AG04449 (cell line): ENCODE results near the gene WDR38.

ENCODE experiments used
- CTCF ChIA-PET: fragments of 350-600 bp; formaldehyde crosslinking; extraction: SDS; loops from one replicate; lab custom pipeline; 2021; ENCODE audit warnings: antibody characterized with exemption; lab: Yijun Ruan, JAX
- POLR2A ChIA-PET: fragments of 400-600, 350-600 bp; formaldehyde crosslinking; extraction: SDS; loops from one replicate; lab custom pipeline; 2020; ENCODE audit warnings: antibody characterized with exemption, inconsistent platforms; lab: Yijun Ruan, JAX
- DNase-seq: peaks from one replicate; pipeline ENCODE4 v3.0.0-alpha.2; 2010; ENCODE audit warnings: low read depth, low spot score
- H3K4me3 ChIP-seq: 2 replicates; pipeline ENCODE4 v1.5.1; 2011; ENCODE audit warnings: low read depth, mild to moderate bottlenecking, control low read depth, low read length
- TF ChIP-seq, protein P1 (sequence below): IDR thresholded peaks from one replicate; pipeline ENCODE4 v1.5.1; 2011; ENCODE audit warnings: mild to moderate bottlenecking, moderate library complexity, low read length, control low read depth, inconsistent platforms; ENCODE audit not compliant: insufficient read depth; ENCODE audit errors: missing control alignments

Gene WDR38

GRCh38 chr9:124859803-124860581 lies 6.7 kb downstream of the WDR38 start:
- no peak for DNase-seq
- ChIA-PET POLR2A (interaction anchor here (1.1 to 1.8 kb wide), 3 partner anchors 10 to 89 kb away, joined by 4 to 7 read pairs (median 5); partner anchors contain the start of gene NR6A1), CTCF (interaction anchor here (0.6 to 42.1 kb wide), 12 partner anchors 8 to 513 kb away, joined by 3 to 2098 read pairs (median 4); partner anchors contain the start of genes NR6A1, OLFML2A and WDR38)
- H3K4me3 ChIP-seq: peak overlapping the region; percentile 80
- TF ChIP-seq, protein P1, sequence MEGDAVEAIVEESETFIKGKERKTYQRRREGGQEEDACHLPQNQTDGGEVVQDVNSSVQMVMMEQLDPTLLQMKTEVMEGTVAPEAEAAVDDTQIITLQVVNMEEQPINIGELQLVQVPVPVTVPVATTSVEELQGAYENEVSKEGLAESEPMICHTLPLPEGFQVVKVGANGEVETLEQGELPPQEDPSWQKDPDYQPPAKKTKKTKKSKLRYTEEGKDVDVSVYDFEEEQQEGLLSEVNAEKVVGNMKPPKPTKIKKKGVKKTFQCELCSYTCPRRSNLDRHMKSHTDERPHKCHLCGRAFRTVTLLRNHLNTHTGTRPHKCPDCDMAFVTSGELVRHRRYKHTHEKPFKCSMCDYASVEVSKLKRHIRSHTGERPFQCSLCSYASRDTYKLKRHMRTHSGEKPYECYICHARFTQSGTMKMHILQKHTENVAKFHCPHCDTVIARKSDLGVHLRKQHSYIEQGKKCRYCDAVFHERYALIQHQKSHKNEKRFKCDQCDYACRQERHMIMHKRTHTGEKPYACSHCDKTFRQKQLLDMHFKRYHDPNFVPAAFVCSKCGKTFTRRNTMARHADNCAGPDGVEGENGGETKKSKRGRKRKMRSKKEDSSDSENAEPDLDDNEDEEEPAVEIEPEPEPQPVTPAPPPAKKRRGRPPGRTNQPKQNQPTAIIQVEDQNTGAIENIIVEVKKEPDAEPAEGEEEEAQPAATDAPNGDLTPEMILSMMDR: no peak

DNA sequence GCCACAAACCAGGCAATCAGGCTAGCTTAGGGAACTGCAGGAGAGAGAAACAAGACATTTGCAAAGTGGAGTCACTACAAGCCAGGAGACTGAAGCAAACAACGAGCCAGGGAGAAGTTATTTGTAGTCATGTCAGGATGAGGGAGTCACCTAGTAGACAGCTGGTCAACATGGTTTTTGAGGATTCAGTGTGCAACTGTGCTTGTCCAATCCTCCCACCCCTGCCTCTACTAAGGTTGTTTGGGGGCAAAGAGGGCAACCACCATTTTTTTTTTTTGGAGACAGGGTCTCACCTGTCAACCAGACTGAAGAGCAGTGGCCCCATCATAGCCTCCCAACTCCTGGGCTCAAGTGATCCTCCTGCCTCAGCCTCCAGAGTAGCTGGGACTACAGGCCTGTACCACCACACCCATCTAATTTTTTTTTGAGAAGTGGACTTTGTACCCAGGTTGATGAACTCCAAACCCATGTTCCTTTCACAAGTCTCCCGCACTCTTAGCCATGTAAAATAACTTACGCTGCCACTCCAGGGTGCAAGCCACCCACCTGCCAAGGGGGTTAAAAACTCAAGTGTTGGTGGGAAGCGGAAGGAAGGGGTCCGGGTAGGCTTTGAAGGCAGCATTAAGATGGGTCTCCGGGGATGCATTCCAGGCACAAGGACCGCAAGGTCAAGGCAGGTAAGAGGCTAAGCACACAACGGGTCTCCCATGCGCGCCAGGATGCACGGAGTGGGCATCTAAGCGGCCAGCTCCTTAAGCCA lies 7.5 kb downstream of the WDR38 start:
- H3K4me3 ChIP-seq: peak overlapping the region; percentile 80
- no peak for DNase-seq
- ChIA-PET CTCF (interaction anchor here (0.6 to 42.1 kb wide), 14 partner anchors 8 to 514 kb away, joined by 3 to 2098 read pairs (median 4); partner anchors contain the start of genes NR6A1, OLFML2A and WDR38), POLR2A (interaction anchor here (0.6 to 1.8 kb wide), 11 partner anchors 9 to 371 kb away, joined by 3 to 7 read pairs (median 4); partner anchors contain the start of gene NR6A1)
- TF ChIP-seq, protein P1: no peak

GRCh38 chr9:124861342-124862229 lies 8.3 kb downstream of the WDR38 start, which contains the start of the genes ARPC5L and RPL35:
TSS of gene ARPC5L (plus strand) at chr9:124862130. CDS start at chr9:124869291, 7,161 bp downstream.
TSS of gene RPL35 (minus strand) at chr9:124861957. CDS start at chr9:124861912, 45 bp downstream.
- H3K4me3 ChIP-seq: peak within 1 kb of the TSS; percentile 80
- no peak for DNase-seq
- CTCF ChIA-PET: interaction anchor here (0.6 to 42.1 kb wide), 14 partner anchors 9 to 514 kb away, joined by 3 to 2098 read pairs (median 4); partner anchors contain the start of genes NR6A1, OLFML2A and WDR38
- TF ChIP-seq, protein P1: no peak
- POLR2A ChIA-PET: interaction anchor here (0.6 to 1.8 kb wide), 16 partner anchors 8 to 370 kb away, joined by 3 to 7 read pairs (median 4); partner anchors contain the start of genes NR6A1 and WDR38

- no peak overlapping the region for H3K4me3 ChIP-seq
- DNase-seq: no peak
- TF ChIP-seq, protein P1: no peak
- CTCF ChIA-PET: interaction anchor here (1.7 to 42.1 kb wide), 3 partner anchors 11 to 87 kb away, joined by 3 to 2098 read pairs (median 38); partner anchors contain the start of genes NR6A1, OLFML2A and WDR38
- POLR2A ChIA-PET: interaction anchor here (1.1 kb wide), 1 partner anchor 13 kb away, joined by 4 read pairs; no protein-coding TSS in a partner anchor
Observed at GRCh38 chr9:124863371-124863871, 10.2 kb downstream of the WDR38 start.
